CD4-positive, alpha-beta T cell (primary cell): ENCODE results near the gene HP. TPM values are rescaled to one million over a fixed set of nuclear protein-coding genes. Genes with fewer than 3 reads are reported as not detected.
"Not testable (repeated sequence)": the region's sequence is repeated elsewhere in the genome, so short reads cannot be mapped to it uniquely, and the experiment has no call there.

Experiments
- ATAC-seq: fragments of 200-7000 bp; cut with Tn5 transposase; one replicate; pipeline ENCODE4 v1.10.0; 2022; ENCODE audit warnings: mild to moderate bottlenecking; ENCODE audit not compliant: poor library complexity
- CTCF ChIA-PET: fragments of 350-600 bp; sonication (Branson Sonifier 250); formaldehyde crosslinking; loops from one replicate; lab custom pipeline; 2021; ENCODE audit warnings: antibody characterized with exemption, inconsistent platforms; lab: Charles Lee
- POLR2A ChIA-PET: fragments of 350-600 bp; sonication (Branson Sonifier 250); formaldehyde crosslinking; loops from one replicate; lab custom pipeline; 2021; ENCODE audit warnings: antibody characterized with exemption, inconsistent platforms; lab: Charles Lee
- DNase-seq, 14 experiments: peaks; one replicate each; pipeline ENCODE4 v3.0.0-alpha.2; 2013 to 2020; ENCODE audit warnings: mixed read lengths in 2 of 14
- H3K27ac ChIP-seq, 2 donors: one replicate each; pipeline versions ENCODE4 v1.5.1 to v1.7.0; 2013; ENCODE audit warnings: low read length in 2 of 2, low read depth in 1 of 2, mild to moderate bottlenecking in 1 of 2
- H3K27me3 ChIP-seq, 2 experiments: 1 replicate in 1 of 2; 2 replicates in 1 of 2; pipeline versions ENCODE4 v1.6.1 to v1.7.0; 2013; ENCODE audit warnings: low read length in 2 of 2, control low read depth in 1 of 2, mild to moderate bottlenecking in 1 of 2, moderate library complexity in 1 of 2; ENCODE audit not compliant: insufficient read depth in 2 of 2, control insufficient read depth in 1 of 2
- H3K36me3 ChIP-seq: one replicate; pipeline ENCODE4 v1.6.1; 2013; ENCODE audit warnings: low read length, control low read depth; ENCODE audit not compliant: insufficient read depth
- H3K4me1 ChIP-seq: one replicate; pipeline ENCODE4 v1.6.1; 2013; ENCODE audit warnings: low read length, control low read depth; ENCODE audit not compliant: insufficient read depth
- H3K4me3 ChIP-seq: one replicate; pipeline ENCODE4 v1.5.1; 2013; ENCODE audit warnings: mild to moderate bottlenecking, low read length, moderate library complexity
- H3K9me3 ChIP-seq, 2 experiments: 1 replicate in 1 of 2; 2 replicates in 1 of 2; pipeline versions ENCODE4 v1.6.1 to v1.7.0; 2013; ENCODE audit warnings: low read length in 2 of 2, mild to moderate bottlenecking in 2 of 2, control low read depth in 1 of 2, moderate library complexity in 1 of 2; ENCODE audit not compliant: control insufficient read depth in 1 of 2, insufficient read depth in 1 of 2
- H3K27ac Mint-ChIP-seq: one replicate; pipeline ENCODE4 v1.8.0; 2020; ENCODE audit warnings: mixed read lengths
- H3K27me3 Mint-ChIP-seq: one replicate; pipeline ENCODE4 v1.8.0; 2021; ENCODE audit warnings: mixed read lengths
- H3K36me3 Mint-ChIP-seq: one replicate; pipeline ENCODE4 v1.8.0; 2021; ENCODE audit warnings: low read depth, mixed read lengths
- H3K4me1 Mint-ChIP-seq: one replicate; pipeline ENCODE4 v1.8.0; 2021; ENCODE audit warnings: low read depth, mixed read lengths
- H3K4me3 Mint-ChIP-seq: one replicate; pipeline ENCODE4 v1.8.0; 2020; ENCODE audit warnings: mild to moderate bottlenecking, mixed read lengths
- H3K9me3 Mint-ChIP-seq: one replicate; pipeline ENCODE4 v1.8.0; 2020; ENCODE audit warnings: mixed read lengths
- intact Hi-C, 2 experiments: fragments of 100-400 bp; cut with DNase I in 1 of 2; cut with micrococcal nuclease in 1 of 2; formaldehyde crosslinking; loops; one replicate each; pipeline versions ENCODE4 v1.15.1 to v1.9.0; 2023 to 2025; cut with DNase I, micrococcal nuclease
- total RNA-seq, 174 experiments: library from RNA in 2 of 174; stranded (reverse) in 2 of 174; gene quantifications; one replicate each; pipeline ENCODE4 v1.2.3 and lab custom pipeline; 2021 to 2026
- TF ChIP-seq, protein P1 (sequence below): fragments of 200-600 bp; IDR thresholded peaks from one replicate; pipeline ENCODE4 v1.8.0; 2022; ENCODE audit warnings: antibody characterized with exemption, mild to moderate bottlenecking

The HP gene
- total RNA-seq, 2 experiments from 2014 or later = not detected

DNA sequence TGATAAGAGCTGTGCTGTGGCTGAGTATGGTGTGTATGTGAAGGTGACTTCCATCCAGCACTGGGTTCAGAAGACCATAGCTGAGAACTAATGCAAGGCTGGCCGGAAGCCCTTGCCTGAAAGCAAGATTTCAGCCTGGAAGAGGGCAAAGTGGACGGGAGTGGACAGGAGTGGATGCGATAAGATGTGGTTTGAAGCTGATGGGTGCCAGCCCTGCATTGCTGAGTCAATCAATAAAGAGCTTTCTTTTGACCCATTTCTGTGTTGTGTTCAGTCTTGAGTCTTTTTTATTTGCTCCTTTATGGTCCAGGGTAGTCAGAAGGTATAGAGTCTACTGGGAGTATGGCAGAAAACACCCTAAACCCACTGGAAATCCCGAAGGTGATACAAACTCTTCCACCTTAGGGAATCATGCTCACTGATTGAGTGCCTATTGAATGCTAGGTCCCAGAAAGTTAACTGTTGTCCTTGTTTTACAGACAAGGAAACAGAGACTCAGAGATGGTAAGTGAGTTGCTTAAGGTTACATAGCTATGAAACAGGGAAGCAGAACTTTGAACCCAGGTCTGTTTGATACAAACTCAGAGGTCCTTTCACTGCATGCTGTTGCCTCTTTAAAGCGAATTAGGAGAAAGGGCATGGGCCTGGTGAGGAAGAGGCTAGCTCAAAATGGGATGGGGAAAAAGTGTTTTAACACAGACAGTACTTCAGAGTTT is 22.8 kb downstream of the HP start:
- H3K27ac ChIP-seq, H3K27me3 ChIP-seq, intact Hi-C loops, H3K4me3 ChIP-seq, H3K36me3 ChIP-seq, H3K4me1 ChIP-seq, H3K9me3 Mint-ChIP-seq, H3K4me3 Mint-ChIP-seq, DNase-seq, ATAC-seq, H3K36me3 Mint-ChIP-seq, H3K27ac Mint-ChIP-seq, H3K27me3 Mint-ChIP-seq, CTCF ChIA-PET, H3K9me3 ChIP-seq, POLR2A ChIA-PET, H3K4me1 Mint-ChIP-seq: not testable (repeated sequence)

DNA sequence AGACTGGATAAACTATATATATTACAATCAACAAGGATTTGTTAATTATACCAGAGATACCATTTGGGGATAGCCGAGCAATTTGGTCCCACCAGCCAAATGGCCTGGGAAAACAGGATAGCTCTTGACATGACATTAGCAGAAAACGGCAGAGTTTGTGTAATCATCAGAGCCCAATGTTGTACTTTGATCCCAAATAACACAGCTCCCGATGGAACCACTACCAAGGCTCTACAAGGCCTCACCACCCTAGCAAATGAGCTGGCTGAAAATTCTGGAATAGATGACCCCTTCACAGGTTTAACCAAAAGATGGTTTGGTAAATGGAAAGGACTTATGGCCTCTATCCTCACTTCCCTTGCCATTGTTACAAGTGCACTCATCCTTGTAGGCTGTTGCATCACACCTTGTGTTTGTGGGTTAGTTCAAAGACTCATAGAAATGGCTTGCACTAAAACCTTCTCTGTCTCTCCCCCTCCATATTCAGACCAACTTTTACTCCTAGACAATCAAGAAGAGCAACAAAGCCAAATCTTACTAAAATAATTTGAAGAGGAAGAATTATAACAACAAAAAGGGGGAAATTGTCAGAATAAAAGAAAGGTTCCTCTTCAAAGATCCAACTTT is 29.6 kb downstream of the HP start:
- H3K4me3 ChIP-seq = no peak overlapping the region
- TF ChIP-seq, protein P1, sequence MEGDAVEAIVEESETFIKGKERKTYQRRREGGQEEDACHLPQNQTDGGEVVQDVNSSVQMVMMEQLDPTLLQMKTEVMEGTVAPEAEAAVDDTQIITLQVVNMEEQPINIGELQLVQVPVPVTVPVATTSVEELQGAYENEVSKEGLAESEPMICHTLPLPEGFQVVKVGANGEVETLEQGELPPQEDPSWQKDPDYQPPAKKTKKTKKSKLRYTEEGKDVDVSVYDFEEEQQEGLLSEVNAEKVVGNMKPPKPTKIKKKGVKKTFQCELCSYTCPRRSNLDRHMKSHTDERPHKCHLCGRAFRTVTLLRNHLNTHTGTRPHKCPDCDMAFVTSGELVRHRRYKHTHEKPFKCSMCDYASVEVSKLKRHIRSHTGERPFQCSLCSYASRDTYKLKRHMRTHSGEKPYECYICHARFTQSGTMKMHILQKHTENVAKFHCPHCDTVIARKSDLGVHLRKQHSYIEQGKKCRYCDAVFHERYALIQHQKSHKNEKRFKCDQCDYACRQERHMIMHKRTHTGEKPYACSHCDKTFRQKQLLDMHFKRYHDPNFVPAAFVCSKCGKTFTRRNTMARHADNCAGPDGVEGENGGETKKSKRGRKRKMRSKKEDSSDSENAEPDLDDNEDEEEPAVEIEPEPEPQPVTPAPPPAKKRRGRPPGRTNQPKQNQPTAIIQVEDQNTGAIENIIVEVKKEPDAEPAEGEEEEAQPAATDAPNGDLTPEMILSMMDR = no peak
- H3K4me1 ChIP-seq = no peaks in the 10 kb centered on the region
- Mint-ChIP-seq H3K36me3 (peaks cover 47% of the 10 kb centered on the region), H3K27me3 (no peaks in the 10 kb centered on the region), H3K27ac (no peak overlapping the region), H3K4me1 (no peaks in the 10 kb centered on the region), H3K4me3 (no peak overlapping the region), H3K9me3 (peaks cover 3% of the 10 kb centered on the region)
- H3K27me3 ChIP-seq = no peaks in the 10 kb centered on the region
- peaks cover 5 to 9% of the 10 kb centered on the region in 2 experiments for H3K9me3 ChIP-seq
- no peak overlapping the region for H3K27ac ChIP-seq
- intact Hi-C loops = no loop called here
- H3K36me3 ChIP-seq = peaks cover 36% of the 10 kb centered on the region
- no peak for DNase-seq
- no peak for ATAC-seq
- POLR2A ChIA-PET = no interaction called here
- CTCF ChIA-PET = interaction anchor here (1.2 kb wide), 1 partner anchor 9 kb away, joined by 3 read pairs; the partner anchor contains the start of genes DHX38 and TXNL4B

DNA sequence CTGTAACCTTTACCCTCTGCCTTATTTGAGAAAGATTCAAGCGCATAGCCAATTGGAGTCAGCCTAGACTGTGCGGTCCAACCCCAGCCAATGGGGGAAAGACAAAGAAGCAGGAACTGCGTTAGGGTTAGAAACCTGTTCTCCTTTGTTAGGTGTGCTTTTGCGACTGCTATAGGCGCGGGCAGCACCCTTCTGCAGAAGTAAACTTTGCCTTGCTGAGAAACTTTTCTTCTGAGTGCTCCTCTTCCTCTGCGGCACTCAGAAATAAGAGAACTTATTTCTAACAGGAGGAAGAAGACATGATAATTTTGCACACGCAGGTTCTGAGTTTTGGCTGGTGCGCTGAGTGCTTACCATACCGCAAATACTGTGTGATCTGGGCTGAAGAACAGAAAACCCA is 30.1 kb downstream of the HP start:
- intact Hi-C loops = no loop called here
- no peaks in the 10 kb centered on the region for H3K27me3 ChIP-seq
- no peak overlapping the region for H3K4me3 ChIP-seq
- H3K4me1 ChIP-seq = no peaks in the 10 kb centered on the region
- H3K27ac ChIP-seq = no peak overlapping the region
- ATAC-seq (no peak), DNase-seq (no peak)
- TF ChIP-seq, protein P1 = no peak
- H3K9me3 ChIP-seq = peaks cover 5 to 9% of the 10 kb centered on the region in 2 experiments
- peaks cover 3% of the 10 kb centered on the region for H3K9me3 Mint-ChIP-seq
- POLR2A ChIA-PET = no interaction called here
- peaks cover 42% of the 10 kb centered on the region for H3K36me3 ChIP-seq
- no peaks in the 10 kb centered on the region for H3K27me3 Mint-ChIP-seq
- CTCF ChIA-PET = no interaction called here
- no peak overlapping the region for H3K4me3 Mint-ChIP-seq
- peaks cover 53% of the 10 kb centered on the region for H3K36me3 Mint-ChIP-seq
- H3K27ac Mint-ChIP-seq = no peak overlapping the region
- no peaks in the 10 kb centered on the region for H3K4me1 Mint-ChIP-seq
